NCI-H748 treated with DMSO at 0.1 percent for 48 hours (cell line): Measurements from ENCODE around the gene DHRS9.
"Not testable (repeated sequence)": the region's sequence is repeated elsewhere in the genome, so short reads cannot be mapped to it uniquely, and the experiment has no call there.

Experiments used
- DNase-seq: peaks from one replicate; lab custom pipeline; 2025; lab: John Stamatoyannopoulos, UW

The DHRS9 gene

GRCh38 chr2:169069341-169069740 lies at the start of gene DHRS9:
Gene DHRS9, plus strand, starts transcription at chr2:169069563. Its CDS starts 12,019 bp downstream, at chr2:169081582.
- DNase-seq, result no peak

GRCh38 chr2:169023161-169023560 lies 46.2 kb upstream of the DHRS9 start:
- no peak for DNase-seq

- DNase-seq, result no peak
Observed at GRCh38 chr2:169026056-169026455, 43.3 kb upstream of the DHRS9 start.

GRCh38 chr2:169027234-169027633 lies 42.1 kb upstream of the DHRS9 start:
- DNase-seq, result no peak

GRCh38 chr2:169029341-169029740 lies 40.0 kb upstream of the DHRS9 start:
- no peak for DNase-seq

- no peak for DNase-seq
Observed at GRCh38 chr2:169031202-169031601, 38.2 kb upstream of the DHRS9 start, which contains the start of gene ABCB11. Gene ABCB11, minus strand, starts transcription at chr2:169031324. Its CDS starts 13,199 bp downstream, at chr2:169018125.

GRCh38 chr2:169034256-169034655 lies 35.1 kb upstream of the DHRS9 start:
- DNase-seq, result no peak

GRCh38 chr2:169034984-169035544 lies 34.3 kb upstream of the DHRS9 start:
- no peak for DNase-seq

- DNase-seq, result no peak
Observed at GRCh38 chr2:169035887-169036286, 33.5 kb upstream of the DHRS9 start.

- no peak for DNase-seq
Observed at GRCh38 chr2:169036736-169037440, 32.5 kb upstream of the DHRS9 start.

GRCh38 chr2:169038338-169038757 lies 31.0 kb upstream of the DHRS9 start:
- DNase-seq, result no peak

- no peak for DNase-seq
Observed at GRCh38 chr2:169039702-169040101, 29.7 kb upstream of the DHRS9 start.

GRCh38 chr2:169041594-169041993 lies 27.8 kb upstream of the DHRS9 start:
- no peak for DNase-seq

- DNase-seq, result no peak
Observed at GRCh38 chr2:169042856-169043255, 26.5 kb upstream of the DHRS9 start.

- DNase-seq, result no peak
Observed at GRCh38 chr2:169046440-169047151, 22.8 kb upstream of the DHRS9 start.

GRCh38 chr2:169047256-169048250 lies 21.8 kb upstream of the DHRS9 start:
- DNase-seq, result no peak

- DNase-seq, result no peak
Observed at GRCh38 chr2:169049142-169049541, 20.2 kb upstream of the DHRS9 start.

GRCh38 chr2:169050476-169051240 lies 18.7 kb upstream of the DHRS9 start:
- no peak for DNase-seq

GRCh38 chr2:169054575-169054974 lies 14.8 kb upstream of the DHRS9 start:
- DNase-seq, result not testable (repeated sequence)

- not testable (repeated sequence) for DNase-seq
Observed at GRCh38 chr2:169064199-169064598, 5.2 kb upstream of the DHRS9 start.

- no peak for DNase-seq
Observed at GRCh38 chr2:169065422-169065821, 3.9 kb upstream of the DHRS9 start.
